Measurements from ENCODE around the gene SRPK2. TPM values are rescaled to one million over a fixed set of nuclear protein-coding genes. Genes with fewer than 3 reads are reported as not detected.
A peak's percentile ranks its signal among the peaks of the same experiment; 100 is the strongest.

The SRPK2 gene
- total RNA-seq, 1 donor from 2014 or later = 54.8 TPM

DNA sequence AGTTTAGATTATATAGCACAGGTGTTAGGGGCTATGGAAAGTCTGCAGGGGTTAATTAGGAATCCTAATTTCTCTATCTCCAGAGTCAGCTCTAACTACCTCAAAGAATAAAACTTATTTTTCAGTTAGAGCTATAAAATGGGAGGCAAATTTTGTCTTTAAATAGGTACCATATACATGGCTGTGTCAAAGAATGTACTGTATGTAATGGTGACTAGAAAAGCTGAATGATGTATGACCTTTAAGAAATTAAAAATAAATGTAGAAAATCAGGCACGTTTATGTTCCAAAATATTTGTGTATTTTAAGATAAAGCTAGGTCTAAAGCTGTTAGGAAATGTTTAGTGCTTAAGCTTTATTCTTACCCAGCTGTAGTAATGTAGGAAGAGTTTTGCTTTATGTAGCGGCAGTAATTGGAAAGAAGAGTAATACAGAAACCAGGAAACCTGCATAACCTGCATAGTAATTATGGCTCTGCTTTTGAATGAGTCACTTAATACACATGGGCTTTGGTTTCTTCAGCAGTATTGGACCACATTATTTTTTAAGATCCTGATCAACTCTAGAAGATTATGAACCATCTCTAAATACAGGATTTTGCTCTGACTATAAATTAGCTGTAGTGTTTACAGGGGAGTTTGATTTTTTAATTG, 289.7 kb downstream of the SRPK2 start:
- Histone ChIP-seq H3K27ac (ENCODE audit: low read depth, low read length) (no peak overlapping the region), H3K9me3 (ENCODE audit: insufficient read depth, low read depth, low read length) (no peaks in the 10 kb centered on the region), H3K27me3 (ENCODE audit: insufficient read depth, low read length) (no peaks in the 10 kb centered on the region), H3K4me2 (ENCODE audit: low read length) (no peak overlapping the region), H3K36me3 (ENCODE audit: insufficient read depth, low read length) (peaks cover 25% of the 10 kb centered on the region), H3K4me3 (ENCODE audit: insufficient read depth, low read depth, low read length) (no peak overlapping the region), H2AFZ (ENCODE audit: low read depth, low read length) (no peak overlapping the region), H3K4me1 (ENCODE audit: insufficient read depth, low read length) (peaks cover 9% of the 10 kb centered on the region), H3K79me2 (ENCODE audit: insufficient read depth, low read length) (no peaks in the 10 kb centered on the region), H4K20me1 (ENCODE audit: insufficient read depth, low read length) (peaks cover 23% of the 10 kb centered on the region), H3K9ac (ENCODE audit: low read length) (no peak overlapping the region)
- no peak overlapping the region for H3K4me3 Mint-ChIP-seq (ENCODE audit: unreplicated experiment)
- H3K4me1 Mint-ChIP-seq (ENCODE audit: low read depth, unreplicated experiment) = peaks cover 12% of the 10 kb centered on the region
- H3K9me3 Mint-ChIP-seq (ENCODE audit: unreplicated experiment) = no peaks in the 10 kb centered on the region
- DNase-seq (ENCODE audit: low read depth) (peak; percentile 12), FAIRE-seq (no peak)
- TF ChIP-seq, protein P1, sequence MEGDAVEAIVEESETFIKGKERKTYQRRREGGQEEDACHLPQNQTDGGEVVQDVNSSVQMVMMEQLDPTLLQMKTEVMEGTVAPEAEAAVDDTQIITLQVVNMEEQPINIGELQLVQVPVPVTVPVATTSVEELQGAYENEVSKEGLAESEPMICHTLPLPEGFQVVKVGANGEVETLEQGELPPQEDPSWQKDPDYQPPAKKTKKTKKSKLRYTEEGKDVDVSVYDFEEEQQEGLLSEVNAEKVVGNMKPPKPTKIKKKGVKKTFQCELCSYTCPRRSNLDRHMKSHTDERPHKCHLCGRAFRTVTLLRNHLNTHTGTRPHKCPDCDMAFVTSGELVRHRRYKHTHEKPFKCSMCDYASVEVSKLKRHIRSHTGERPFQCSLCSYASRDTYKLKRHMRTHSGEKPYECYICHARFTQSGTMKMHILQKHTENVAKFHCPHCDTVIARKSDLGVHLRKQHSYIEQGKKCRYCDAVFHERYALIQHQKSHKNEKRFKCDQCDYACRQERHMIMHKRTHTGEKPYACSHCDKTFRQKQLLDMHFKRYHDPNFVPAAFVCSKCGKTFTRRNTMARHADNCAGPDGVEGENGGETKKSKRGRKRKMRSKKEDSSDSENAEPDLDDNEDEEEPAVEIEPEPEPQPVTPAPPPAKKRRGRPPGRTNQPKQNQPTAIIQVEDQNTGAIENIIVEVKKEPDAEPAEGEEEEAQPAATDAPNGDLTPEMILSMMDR (IDR thresholded peaks at IDR 0.05; ENCODE audit: insufficient read depth, low read depth, low read length) = no peak
- no peak for TF ChIP-seq EZH2 (IDR thresholded peaks at IDR 0.05; ENCODE audit: insufficient read depth, low read length)
- no peaks in the 10 kb centered on the region for H3K27me3 Mint-ChIP-seq (ENCODE audit: low read depth, unreplicated experiment)
- H3K27ac Mint-ChIP-seq (ENCODE audit: unreplicated experiment) = no peak overlapping the region
- peaks cover 8% of the 10 kb centered on the region for H3K36me3 Mint-ChIP-seq (ENCODE audit: low read depth, unreplicated experiment)

- Histone ChIP-seq H3K4me3 (ENCODE audit: insufficient read depth, low read depth, low read length) (no peak overlapping the region), H3K79me2 (ENCODE audit: insufficient read depth, low read length) (no peaks in the 10 kb centered on the region), H3K27me3 (ENCODE audit: insufficient read depth, low read length) (no peaks in the 10 kb centered on the region), H3K9me3 (ENCODE audit: insufficient read depth, low read depth, low read length) (no peaks in the 10 kb centered on the region), H3K36me3 (ENCODE audit: insufficient read depth, low read length) (peaks cover 22% of the 10 kb centered on the region), H4K20me1 (ENCODE audit: insufficient read depth, low read length) (peaks cover 24% of the 10 kb centered on the region), H3K4me1 (ENCODE audit: insufficient read depth, low read length) (peaks cover 9% of the 10 kb centered on the region), H2AFZ (ENCODE audit: low read depth, low read length) (no peak overlapping the region), H3K9ac (ENCODE audit: low read length) (no peak overlapping the region), H3K27ac (ENCODE audit: low read depth, low read length) (peak overlapping the region; percentile 5), H3K4me2 (ENCODE audit: low read length) (peak overlapping the region; percentile 49)
- H3K4me1 Mint-ChIP-seq (ENCODE audit: low read depth, unreplicated experiment) = peaks cover 12% of the 10 kb centered on the region
- no peak for FAIRE-seq
- DNase-seq (ENCODE audit: low read depth) = peak; percentile 77
- peaks cover 7% of the 10 kb centered on the region for H3K36me3 Mint-ChIP-seq (ENCODE audit: low read depth, unreplicated experiment)
- H3K9me3 Mint-ChIP-seq (ENCODE audit: unreplicated experiment) = no peaks in the 10 kb centered on the region
- H3K27ac Mint-ChIP-seq (ENCODE audit: unreplicated experiment) = peak overlapping the region; percentile 14
- H3K27me3 Mint-ChIP-seq (ENCODE audit: low read depth, unreplicated experiment) = no peaks in the 10 kb centered on the region
- TF ChIP-seq EZH2 (IDR thresholded peaks at IDR 0.05; ENCODE audit: insufficient read depth, low read length) = no peak
- TF ChIP-seq, protein P1 (IDR thresholded peaks at IDR 0.05; ENCODE audit: insufficient read depth, low read depth, low read length) = no peak
- no peak overlapping the region for H3K4me3 Mint-ChIP-seq (ENCODE audit: unreplicated experiment)
Observed at GRCh38 chr7:105097619-105098018, 291.1 kb downstream of the SRPK2 start.

DNA sequence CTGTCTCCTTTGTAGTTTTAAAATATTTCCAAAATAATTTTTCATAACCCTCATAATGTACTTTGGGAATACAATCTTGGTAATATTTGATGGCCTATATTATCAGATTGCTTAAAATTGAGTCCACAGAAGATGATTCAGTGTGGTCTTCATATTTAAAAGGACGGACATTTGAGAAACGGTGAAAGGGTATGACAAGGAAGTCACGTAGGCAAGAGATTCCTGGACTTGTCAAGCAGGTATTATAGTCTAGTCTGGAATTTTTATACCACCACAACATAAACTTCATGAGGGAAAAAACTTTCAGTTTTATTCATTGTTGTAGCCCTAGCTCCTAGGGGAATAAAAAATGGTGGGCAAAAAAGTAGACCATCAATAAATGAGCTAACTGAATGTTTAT, 292.4 kb downstream of the SRPK2 start:
- Mint-ChIP-seq H3K9me3 (ENCODE audit: unreplicated experiment) (no peaks in the 10 kb centered on the region), H3K27ac (ENCODE audit: unreplicated experiment) (no peak overlapping the region)
- no peaks in the 10 kb centered on the region for H3K79me2 ChIP-seq (ENCODE audit: insufficient read depth, low read length)

More for the DNA sequence above, 292.4 kb downstream of the SRPK2 start:
- H3K4me1 Mint-ChIP-seq (ENCODE audit: low read depth, unreplicated experiment) = peaks cover 12% of the 10 kb centered on the region
- FAIRE-seq (no peak), DNase-seq (ENCODE audit: low read depth) (no peak)
- TF ChIP-seq EZH2 (IDR thresholded peaks at IDR 0.05; ENCODE audit: insufficient read depth, low read length) = no peak
- TF ChIP-seq, protein P1 (IDR thresholded peaks at IDR 0.05; ENCODE audit: insufficient read depth, low read depth, low read length) = no peak
- H3K27me3 Mint-ChIP-seq (ENCODE audit: low read depth, unreplicated experiment) = no peaks in the 10 kb centered on the region
- Histone ChIP-seq H4K20me1 (ENCODE audit: insufficient read depth, low read length) (peaks cover 30% of the 10 kb centered on the region), H3K36me3 (ENCODE audit: insufficient read depth, low read length) (peaks cover 20% of the 10 kb centered on the region), H3K27ac (ENCODE audit: low read depth, low read length) (no peak overlapping the region), H3K9me3 (ENCODE audit: insufficient read depth, low read depth, low read length) (no peaks in the 10 kb centered on the region), H3K27me3 (ENCODE audit: insufficient read depth, low read length) (no peaks in the 10 kb centered on the region), H3K4me2 (ENCODE audit: low read length) (no peak overlapping the region), H3K4me1 (ENCODE audit: insufficient read depth, low read length) (peaks cover 9% of the 10 kb centered on the region), H2AFZ (ENCODE audit: low read depth, low read length) (no peak overlapping the region), H3K9ac (ENCODE audit: low read length) (no peak overlapping the region), H3K4me3 (ENCODE audit: insufficient read depth, low read depth, low read length) (no peak overlapping the region)
- H3K4me3 Mint-ChIP-seq (ENCODE audit: unreplicated experiment) = no peak overlapping the region
- H3K36me3 Mint-ChIP-seq (ENCODE audit: low read depth, unreplicated experiment) = peaks cover 10% of the 10 kb centered on the region

Measured in astrocyte (in vitro differentiated cells and primary cell).